HepG2 (cell line): ENCODE data around the gene BBOX1. TPM values are rescaled to one million over a fixed set of nuclear protein-coding genes. Genes with fewer than 3 reads are reported as not detected.

Experiments
- ATAC-seq: fragments of 200-7000 bp; cut with Tn5 transposase; 3 replicates; pipeline ENCODE4 v1.9.1; 2020; ENCODE audit warnings: mild to moderate bottlenecking, moderate library complexity
- BruUV-seq: library from RNA; stranded (reverse); fragments of 400-500 nt; replicated peaks from 2 replicates; lab custom pipeline; 2021; lab: Mats Ljungman, UMichigan
- CTCF ChIA-PET: fragments of 300-600 bp; formaldehyde crosslinking; extraction: SDS; loops from one replicate; lab custom pipeline; 2021; ENCODE audit warnings: low total read pairs, inconsistent platforms, low intra/inter-chr PET ratio; lab: Yijun Ruan, JAX
- POLR2A ChIA-PET: fragments of 350-600 bp; sonication (Branson Sonifier 250); formaldehyde crosslinking; loops from one replicate; lab custom pipeline; 2020; ENCODE audit warnings: antibody characterized with exemption, inconsistent platforms; lab: Yijun Ruan, JAX
- DNase-seq: peaks from one replicate; pipeline ENCODE4 v3.0.0-alpha.2; 2015; ENCODE audit warnings: low spot score
- FAIRE-seq: peaks from 3 replicates; lab custom pipeline; 2011; peaks lifted over from hg19 to GRCh38; lab: Jason Lieb, UNC
- H2AFZ ChIP-seq: one replicate; pipeline ENCODE4 v1.6.1; 2011; ENCODE audit warnings: low read length, inconsistent platforms
- H3K27ac ChIP-seq: fragments of 300-600 bp; 3 replicates; pipeline ENCODE4 v1.8.0; 2011; ENCODE audit warnings: mixed run types, mild to moderate bottlenecking, mixed read lengths, low read length, inconsistent platforms; ENCODE audit not compliant: insufficient read depth; ENCODE audit errors: extremely low read length
- H3K27me3 ChIP-seq, 2 experiments: fragments of 200-600 bp in 1 of 2; 2 replicates in 1 of 2; 3 replicates in 1 of 2; pipeline versions ENCODE4 v1.6.0 to v1.8.0; 2011; ENCODE audit warnings: low read length in 2 of 2, mild to moderate bottlenecking in 2 of 2, moderate library complexity in 2 of 2, inconsistent platforms in 1 of 2; ENCODE audit not compliant: insufficient read depth in 2 of 2, control insufficient read depth in 1 of 2
- H3K36me3 ChIP-seq, 2 experiments: fragments of 200-600 bp in 1 of 2; replicated peaks in 1 of 2; 2 replicates in 1 of 2; 3 replicates in 1 of 2; pipeline versions ENCODE4 v1.5.1 to v1.8.0; 2011; ENCODE audit warnings: low read length in 2 of 2, inconsistent platforms in 1 of 2; ENCODE audit not compliant: insufficient read depth in 2 of 2, control insufficient read depth in 1 of 2
- H3K4me1 ChIP-seq: 2 replicates; pipeline ENCODE4 v1.5.1; 2012; ENCODE audit warnings: low read length, inconsistent platforms; ENCODE audit not compliant: insufficient read depth
- H3K4me2 ChIP-seq: 2 replicates; pipeline ENCODE4 v1.6.0; 2011; ENCODE audit warnings: low read depth, low read length, inconsistent platforms
- H3K4me3 ChIP-seq, 3 experiments: fragments of 200-600 bp in 1 of 3; sonication (generic), shearing (Covaris generic) in 1 of 3; replicated peaks in 1 of 3; 2 replicates each; pipeline ENCODE4 v1.5.1; 2011 to 2016; ENCODE audit warnings: low read length in 3 of 3, inconsistent platforms in 2 of 3, low read depth in 2 of 3, mild to moderate bottlenecking in 2 of 3, control low read depth in 1 of 3, mixed read lengths in 1 of 3; ENCODE audit not compliant: insufficient read depth in 1 of 3
- H3K79me2 ChIP-seq: one replicate; pipeline ENCODE4 v1.6.1; 2011; ENCODE audit warnings: low read length, inconsistent platforms; ENCODE audit not compliant: insufficient read depth
- H3K9ac ChIP-seq: 2 replicates; pipeline ENCODE4 v1.6.0; 2011; ENCODE audit warnings: mild to moderate bottlenecking, low read depth, low read length, inconsistent platforms; ENCODE audit not compliant: insufficient read depth
- H3K9me3 ChIP-seq: 2 replicates; pipeline ENCODE4 v1.5.1; 2012; ENCODE audit warnings: mild to moderate bottlenecking, low read length
- H4K20me1 ChIP-seq: 2 replicates; pipeline ENCODE4 v1.6.0; 2011; ENCODE audit warnings: inconsistent platforms, mild to moderate bottlenecking, low read length, moderate library complexity; ENCODE audit not compliant: insufficient read depth
- CEBPG ChIP-seq: IDR thresholded peaks from 2 replicates; pipeline ENCODE4 v1.6.1; 2016
- MEF2D ChIP-seq: sonication (generic); formaldehyde crosslinking; IDR thresholded peaks from 2 replicates; pipeline ENCODE4 v1.5.1; 2020; ENCODE audit warnings: mild to moderate bottlenecking, missing genetic modification reagents
- ZMYM2 ChIP-seq: sonication (generic); formaldehyde crosslinking; IDR thresholded peaks from 2 replicates; pipeline ENCODE4 v1.8.0; 2022; ENCODE audit warnings: mild to moderate bottlenecking, missing genetic modification reagents
- ZNF703 ChIP-seq: sonication (generic); formaldehyde crosslinking; IDR thresholded peaks from 2 replicates; pipeline ENCODE4 v1.5.1; 2020; ENCODE audit warnings: missing genetic modification reagents, mild to moderate bottlenecking, moderate library complexity, borderline replicate concordance
- ZSCAN20 ChIP-seq: sonication (generic); formaldehyde crosslinking; IDR thresholded peaks from 2 replicates; pipeline ENCODE4 v1.4.0; 2020; ENCODE audit warnings: missing genetic modification reagents, mild to moderate bottlenecking, borderline replicate concordance
- WGBS: methylation state at CpG from one replicate; pipeline ENCODE4 v1.1.6; 2017; ENCODE audit warnings: low lambda C conversion rate; 5-methylcytosine and 5-hydroxymethylcytosine counted together
- in situ Hi-C: cut with HindIII; loops from 2 replicates; pipeline ENCODE4 v1.10.0; 2017; ENCODE audit warnings: low pct_unique_long_range_greater_than_20kb; ENCODE audit not compliant: extremely low pct_ligation_motif_present
- intact Hi-C: fragments of 100-400 bp; cut with micrococcal nuclease; formaldehyde crosslinking; loops from one replicate; pipeline ENCODE4 v1.10.0; 2022; ENCODE audit not compliant: unreplicated experiment
- polyA plus RNA-seq, 8 experiments: library from polyadenylated mRNA; depleted of rRNA in 3 of 8; stranded (reverse) in 7 of 8; unstranded in 1 of 8; fragments of >200 nt; fragmentation: Illumina TruSeq in 4 of 8; extraction: Trizol in 4 of 8; gene quantifications; 2 replicates each; pipeline versions ENCODE4 v1.2.1 to v1.2.3, GENCODE V29; 2011 to 2016; ENCODE audit warnings: low read depth in 4 of 8, missing spikeins in 1 of 8, mixed read lengths in 1 of 8; ENCODE audit not compliant: insufficient read depth in 1 of 8
- total RNA-seq, 5 experiments: library from RNA; depleted of rRNA; stranded (reverse); fragments of >200 nt; fragmentation: Illumina TruSeq; extraction: Trizol; gene quantifications; 2 replicates each; pipeline ENCODE4 v1.2.3, GENCODE V29; 2016; ENCODE audit warnings: low read depth in 1 of 5
- TF ChIP-seq, protein P1 (sequence below): sonication (generic); formaldehyde crosslinking; IDR thresholded peaks from 2 replicates; pipeline ENCODE4 v1.5.1; 2020; ENCODE audit warnings: missing genetic modification reagents, mild to moderate bottlenecking, borderline replicate concordance
- TF ChIP-seq, protein P2 (sequence below): sonication (generic); formaldehyde crosslinking; conservative IDR thresholded peaks from 2 replicates; pipeline ENCODE4 v1.8.0; 2022; ENCODE audit warnings: low read depth, missing genetic modification reagents
- TF ChIP-seq, protein P3 (sequence below): sonication (generic); formaldehyde crosslinking; IDR thresholded peaks from 2 replicates; pipeline ENCODE4 v1.5.1; 2020; ENCODE audit warnings: mild to moderate bottlenecking, missing genetic modification reagents, borderline replicate concordance
- TF ChIP-seq, protein P4 (sequence below): sonication (generic); formaldehyde crosslinking; IDR thresholded peaks from 2 replicates; pipeline ENCODE4 v1.5.1; 2020; ENCODE audit warnings: missing genetic modification reagents, mild to moderate bottlenecking, borderline replicate concordance
- TF ChIP-seq, protein P5 (sequence below): sonication (generic); formaldehyde crosslinking; IDR thresholded peaks from 2 replicates; pipeline ENCODE4 v1.5.0; 2020; ENCODE audit warnings: missing genetic modification reagents, mild to moderate bottlenecking, borderline replicate concordance

Gene BBOX1
- total and polyA plus RNA-seq, 2 of the 13 experiments (the other 11 are each of a cell fraction or from before 2014, with no cell fraction given) = not detected

DNA sequence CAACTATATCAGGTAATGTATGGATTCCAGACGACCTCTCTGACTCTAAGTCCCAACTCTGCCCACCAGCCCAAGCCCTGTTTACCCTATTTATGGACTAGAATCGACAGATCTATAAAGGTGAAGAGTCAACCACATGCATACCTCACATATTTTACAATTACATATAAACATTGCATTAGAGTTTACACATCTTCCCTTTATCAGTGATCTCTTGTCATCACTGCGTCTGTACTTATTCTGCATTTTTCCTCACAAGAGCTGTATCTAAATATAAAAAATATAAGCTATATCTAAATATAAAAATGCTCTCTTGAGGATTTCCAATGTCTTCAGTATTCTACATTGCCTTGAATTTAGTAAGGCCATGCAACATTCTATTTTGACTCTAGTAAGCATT lies 38.2 kb upstream of the BBOX1 start:
- DNase-seq (no peak), ATAC-seq (no peak)
- Histone ChIP-seq H3K27me3 (no peaks in the 10 kb centered on the region), H3K79me2 (no peaks in the 10 kb centered on the region), H3K4me1 (no peaks in the 10 kb centered on the region), H3K36me3 (no peaks in the 10 kb centered on the region), H3K4me3 (no peak overlapping the region), H3K4me2 (no peak overlapping the region), H2AFZ (no peak overlapping the region), H3K9ac (no peak overlapping the region), H4K20me1 (no peaks in the 10 kb centered on the region), H3K9me3 (no peaks in the 10 kb centered on the region)
- WGBS = 13% methylated on average over 3 of the region's 3 CpGs
- BruUV-seq = no TSS peak
- CTCF ChIA-PET = no interaction called here
- intact Hi-C loops = no loop called here
- in situ Hi-C loops = no loop called here
- TF ChIP-seq ZNF703 (CRISPR knock-in tag) (no peak), ZSCAN20 (CRISPR knock-in tag) (no peak), ZMYM2 (CRISPR knock-in tag) (no peak), CEBPG (no peak), MEF2D (CRISPR knock-in tag) (no peak)
- TF ChIP-seq, protein P1, sequence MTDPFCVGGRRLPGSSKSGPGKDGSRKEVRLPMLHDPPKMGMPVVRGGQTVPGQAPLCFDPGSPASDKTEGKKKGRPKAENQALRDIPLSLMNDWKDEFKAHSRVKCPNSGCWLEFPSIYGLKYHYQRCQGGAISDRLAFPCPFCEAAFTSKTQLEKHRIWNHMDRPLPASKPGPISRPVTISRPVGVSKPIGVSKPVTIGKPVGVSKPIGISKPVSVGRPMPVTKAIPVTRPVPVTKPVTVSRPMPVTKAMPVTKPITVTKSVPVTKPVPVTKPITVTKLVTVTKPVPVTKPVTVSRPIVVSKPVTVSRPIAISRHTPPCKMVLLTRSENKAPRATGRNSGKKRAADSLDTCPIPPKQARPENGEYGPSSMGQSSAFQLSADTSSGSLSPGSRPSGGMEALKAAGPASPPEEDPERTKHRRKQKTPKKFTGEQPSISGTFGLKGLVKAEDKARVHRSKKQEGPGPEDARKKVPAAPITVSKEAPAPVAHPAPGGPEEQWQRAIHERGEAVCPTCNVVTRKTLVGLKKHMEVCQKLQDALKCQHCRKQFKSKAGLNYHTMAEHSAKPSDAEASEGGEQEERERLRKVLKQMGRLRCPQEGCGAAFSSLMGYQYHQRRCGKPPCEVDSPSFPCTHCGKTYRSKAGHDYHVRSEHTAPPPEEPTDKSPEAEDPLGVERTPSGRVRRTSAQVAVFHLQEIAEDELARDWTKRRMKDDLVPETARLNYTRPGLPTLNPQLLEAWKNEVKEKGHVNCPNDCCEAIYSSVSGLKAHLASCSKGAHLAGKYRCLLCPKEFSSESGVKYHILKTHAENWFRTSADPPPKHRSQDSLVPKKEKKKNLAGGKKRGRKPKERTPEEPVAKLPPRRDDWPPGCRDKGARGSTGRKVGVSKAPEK = no peak
- TF ChIP-seq, protein P2, sequence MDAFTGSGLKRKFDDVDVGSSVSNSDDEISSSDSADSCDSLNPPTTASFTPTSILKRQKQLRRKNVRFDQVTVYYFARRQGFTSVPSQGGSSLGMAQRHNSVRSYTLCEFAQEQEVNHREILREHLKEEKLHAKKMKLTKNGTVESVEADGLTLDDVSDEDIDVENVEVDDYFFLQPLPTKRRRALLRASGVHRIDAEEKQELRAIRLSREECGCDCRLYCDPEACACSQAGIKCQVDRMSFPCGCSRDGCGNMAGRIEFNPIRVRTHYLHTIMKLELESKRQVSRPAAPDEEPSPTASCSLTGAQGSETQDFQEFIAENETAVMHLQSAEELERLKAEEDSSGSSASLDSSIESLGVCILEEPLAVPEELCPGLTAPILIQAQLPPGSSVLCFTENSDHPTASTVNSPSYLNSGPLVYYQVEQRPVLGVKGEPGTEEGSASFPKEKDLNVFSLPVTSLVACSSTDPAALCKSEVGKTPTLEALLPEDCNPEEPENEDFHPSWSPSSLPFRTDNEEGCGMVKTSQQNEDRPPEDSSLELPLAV (CRISPR knock-in tag) = no peak
- TF ChIP-seq, protein P3, sequence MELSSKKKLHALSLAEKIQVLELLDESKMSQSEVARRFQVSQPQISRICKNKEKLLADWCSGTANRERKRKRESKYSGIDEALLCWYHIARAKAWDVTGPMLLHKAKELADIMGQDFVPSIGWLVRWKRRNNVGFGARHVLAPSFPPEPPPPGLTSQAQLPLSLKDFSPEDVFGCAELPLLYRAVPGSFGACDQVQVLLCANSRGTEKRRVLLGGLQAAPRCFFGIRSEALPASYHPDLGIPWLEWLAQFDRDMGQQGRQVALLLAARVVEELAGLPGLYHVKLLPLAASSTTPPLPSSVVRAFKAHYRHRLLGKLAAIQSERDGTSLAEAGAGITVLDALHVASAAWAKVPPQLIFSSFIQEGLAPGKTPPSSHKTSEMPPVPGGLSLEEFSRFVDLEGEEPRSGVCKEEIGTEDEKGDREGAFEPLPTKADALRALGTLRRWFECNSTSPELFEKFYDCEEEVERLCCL (CRISPR knock-in tag) = no peak
- TF ChIP-seq, protein P4, sequence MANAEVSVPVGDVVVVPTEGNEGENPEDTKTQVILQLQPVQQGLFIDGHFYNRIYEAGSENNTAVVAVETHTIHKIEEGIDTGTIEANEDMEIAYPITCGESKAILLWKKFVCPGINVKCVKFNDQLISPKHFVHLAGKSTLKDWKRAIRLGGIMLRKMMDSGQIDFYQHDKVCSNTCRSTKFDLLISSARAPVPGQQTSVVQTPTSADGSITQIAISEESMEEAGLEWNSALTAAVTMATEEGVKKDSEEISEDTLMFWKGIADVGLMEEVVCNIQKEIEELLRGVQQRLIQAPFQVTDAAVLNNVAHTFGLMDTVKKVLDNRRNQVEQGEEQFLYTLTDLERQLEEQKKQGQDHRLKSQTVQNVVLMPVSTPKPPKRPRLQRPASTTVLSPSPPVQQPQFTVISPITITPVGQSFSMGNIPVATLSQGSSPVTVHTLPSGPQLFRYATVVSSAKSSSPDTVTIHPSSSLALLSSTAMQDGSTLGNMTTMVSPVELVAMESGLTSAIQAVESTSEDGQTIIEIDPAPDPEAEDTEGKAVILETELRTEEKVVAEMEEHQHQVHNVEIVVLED = no peak
- TF ChIP-seq, protein P5, sequence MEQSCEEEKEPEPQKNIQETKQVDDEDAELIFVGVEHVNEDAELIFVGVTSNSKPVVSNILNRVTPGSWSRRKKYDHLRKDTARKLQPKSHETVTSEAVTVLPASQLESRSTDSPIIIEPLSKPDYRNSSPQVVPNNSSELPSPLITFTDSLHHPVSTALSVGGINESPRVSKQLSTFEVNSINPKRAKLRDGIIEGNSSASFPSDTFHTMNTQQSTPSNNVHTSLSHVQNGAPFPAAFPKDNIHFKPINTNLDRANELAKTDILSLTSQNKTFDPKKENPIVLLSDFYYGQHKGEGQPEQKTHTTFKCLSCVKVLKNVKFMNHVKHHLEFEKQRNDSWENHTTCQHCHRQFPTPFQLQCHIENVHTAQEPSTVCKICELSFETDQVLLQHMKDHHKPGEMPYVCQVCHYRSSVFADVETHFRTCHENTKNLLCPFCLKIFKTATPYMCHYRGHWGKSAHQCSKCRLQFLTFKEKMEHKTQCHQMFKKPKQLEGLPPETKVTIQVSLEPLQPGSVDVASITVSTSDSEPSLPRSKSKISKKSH = no peak
- TF ChIP-seq, all 625 proteins: peak for 0
- FAIRE-seq = no peak
- no peak overlapping the region for H3K27ac ChIP-seq
- POLR2A ChIA-PET = no interaction called here
